SK-N-SH (cell line): ENCODE measurements around the gene TUBGCP3. TPM values are rescaled to one million over a fixed set of nuclear protein-coding genes. Genes with fewer than 3 reads are reported as not detected.

Source experiments
- CTCF ChIA-PET: fragments of 300-600, 350-600 bp; formaldehyde crosslinking; extraction: SDS; loops from one replicate; lab custom pipeline; 2021; lab: Yijun Ruan, JAX
- POLR2A ChIA-PET: fragments of 350-600 bp; sonication (Branson Sonifier 250); formaldehyde crosslinking; extraction: SDS; loops from one replicate; lab custom pipeline; 2020; ENCODE audit warnings: antibody characterized with exemption, inconsistent platforms; lab: Yijun Ruan, JAX
- DNase-seq: peaks from one replicate; pipeline ENCODE4 v3.0.0; 2012
- H2AFZ ChIP-seq: fragments of 200-600 bp; sonication (generic); 2 replicates; pipeline ENCODE4 v1.8.1; 2016; ENCODE audit warnings: antibody characterized with exemption, mild to moderate bottlenecking, low read depth
- H3F3A ChIP-seq: fragments of 200-600 bp; sonication (generic); replicated peaks from 2 replicates; pipeline ENCODE3; 2016; ENCODE audit warnings: antibody characterized with exemption, mild to moderate bottlenecking; ENCODE audit not compliant: insufficient read depth
- H3K27ac ChIP-seq, 2 experiments: fragments of 200-500 bp in 1 of 2; fragments of 200-600 bp in 1 of 2; sonication (Bioruptor generic) in 1 of 2; sonication (generic), shearing (Covaris generic) in 1 of 2; 2 replicates each; pipeline versions ENCODE4 v1.5.1 to v1.6.1; 2014 to 2016; ENCODE audit warnings: low read depth in 2 of 2, inconsistent platforms in 1 of 2, low read length in 1 of 2, mild to moderate bottlenecking in 1 of 2, mixed read lengths in 1 of 2
- H3K27me3 ChIP-seq: fragments of 200-600 bp; sonication (generic), shearing (Covaris generic); 2 replicates; pipeline ENCODE4 v1.6.1; 2016; ENCODE audit warnings: mixed run types; ENCODE audit not compliant: insufficient read depth
- H3K36me3 ChIP-seq, 2 experiments: fragments of 200-500 bp in 1 of 2; fragments of 200-600 bp in 1 of 2; sonication (Bioruptor generic) in 1 of 2; sonication (generic) in 1 of 2; replicated peaks in 1 of 2; 2 replicates each; pipeline versions ENCODE3 to v1.5.1; 2014 to 2016; ENCODE audit warnings: low read length in 1 of 2, mild to moderate bottlenecking in 1 of 2; ENCODE audit not compliant: insufficient read depth in 2 of 2, control insufficient read depth in 1 of 2
- H3K4me1 ChIP-seq, 2 experiments: fragments of 200-500 bp in 1 of 2; fragments of 200-600 bp in 1 of 2; sonication (Bioruptor generic) in 1 of 2; sonication (generic), shearing (Covaris generic) in 1 of 2; 2 replicates each; pipeline versions ENCODE4 v1.5.1 to v1.6.1; 2014 to 2016; ENCODE audit warnings: low read depth in 1 of 2, low read length in 1 of 2, mixed run types in 1 of 2; ENCODE audit not compliant: insufficient read depth in 2 of 2, control insufficient read depth in 1 of 2
- H3K4me2 ChIP-seq: fragments of 200-600 bp; sonication (generic), shearing (Covaris generic); 2 replicates; pipeline ENCODE4 v1.6.1; 2017; ENCODE audit warnings: mixed run types
- H3K4me3 ChIP-seq, 2 experiments: fragments of 200-500 bp in 1 of 2; fragments of 200-600 bp in 1 of 2; sonication (Bioruptor generic) in 1 of 2; sonication (generic), shearing (Covaris generic) in 1 of 2; 2 replicates each; pipeline versions ENCODE4 v1.5.1 to v1.8.1; 2014 to 2016; ENCODE audit warnings: low read depth in 2 of 2, inconsistent platforms in 1 of 2, low read length in 1 of 2, mild to moderate bottlenecking in 1 of 2, mixed read lengths in 1 of 2, moderate library complexity in 1 of 2
- H3K79me2 ChIP-seq: fragments of 200-600 bp; sonication (generic); 2 replicates; pipeline ENCODE4 v1.8.1; 2017; ENCODE audit warnings: mild to moderate bottlenecking; ENCODE audit not compliant: insufficient read depth
- H3K9ac ChIP-seq: fragments of 200-600 bp; sonication (generic); 2 replicates; pipeline ENCODE4 v1.6.1; 2017; ENCODE audit warnings: mixed run types
- H3K9me2 ChIP-seq: fragments of 200-600 bp; sonication (generic); 2 replicates; pipeline ENCODE4 v1.6.1; 2017; ENCODE audit warnings: mixed run types
- H3K9me3 ChIP-seq: fragments of 200-600 bp; sonication (generic); 2 replicates; pipeline ENCODE4 v1.6.1; 2017; ENCODE audit warnings: mixed run types, mild to moderate bottlenecking, moderate library complexity
- H4K20me1 ChIP-seq: fragments of 200-600 bp; sonication (generic); 2 replicates; pipeline ENCODE4 v1.6.1; 2017; ENCODE audit warnings: mild to moderate bottlenecking, mixed run types; ENCODE audit not compliant: insufficient read depth
- CHD2 ChIP-seq: fragments of 150-350 bp; IDR thresholded peaks from 2 replicates; pipeline ENCODE4 v1.6.1; 2018; ENCODE audit warnings: low read length; ENCODE audit not compliant: partially characterized antibody
- GABPA ChIP-seq: IDR thresholded peaks from 2 replicates; pipeline ENCODE4 v1.4.0; 2012; ENCODE audit warnings: low read depth, mild to moderate bottlenecking
- GATA2 ChIP-seq: sonication (generic); formaldehyde crosslinking; IDR thresholded peaks from 2 replicates; pipeline ENCODE4 v1.5.0; 2020; ENCODE audit warnings: mild to moderate bottlenecking, missing genetic modification reagents
- IRF3 ChIP-seq: fragments of 150-350 bp; IDR thresholded peaks from 2 replicates; pipeline ENCODE4 v1.6.1; 2016; ENCODE audit warnings: mild to moderate bottlenecking, low read depth, low read length
- PBX3 ChIP-seq: IDR thresholded peaks from 2 replicates; pipeline ENCODE4; 2012
- POLR2AphosphoS5 ChIP-seq: IDR thresholded peaks from 2 replicates; pipeline ENCODE4 v1.6.1; 2012; ENCODE audit warnings: low read depth, low read length
- RAD21 ChIP-seq: IDR thresholded peaks from 2 replicates; pipeline ENCODE4 v1.6.1; 2012; ENCODE audit warnings: mild to moderate bottlenecking, low read length
- RXRA ChIP-seq: IDR thresholded peaks from 2 replicates; pipeline ENCODE4 v1.4.0; 2012; ENCODE audit warnings: low read depth, mild to moderate bottlenecking, borderline replicate concordance
- SIN3A ChIP-seq: IDR thresholded peaks from 2 replicates; pipeline ENCODE4 v1.6.1; 2012; ENCODE audit warnings: low read depth, mild to moderate bottlenecking, low read length, moderate library complexity, borderline replicate concordance
- SMC3 ChIP-seq: IDR thresholded peaks from 2 replicates; pipeline ENCODE4 v1.6.1; 2012; ENCODE audit warnings: low read depth, low read length, improper control_type of control experiment
- TCF12 ChIP-seq: IDR thresholded peaks from 2 replicates; pipeline ENCODE4 v1.4.0; 2012
- USF1 ChIP-seq: IDR thresholded peaks from 2 replicates; pipeline ENCODE4 v1.4.0; 2012; ENCODE audit warnings: low read depth, borderline replicate concordance
- YY1 ChIP-seq: IDR thresholded peaks from 2 replicates; pipeline ENCODE4 v1.4.0; 2012; ENCODE audit warnings: low read depth, mild to moderate bottlenecking
- WGBS: methylation state at CpG from one replicate; pipeline ENCODE4 v1.1.6; 2017; ENCODE audit warnings: low lambda C conversion rate; 5-methylcytosine and 5-hydroxymethylcytosine counted together
- polyA plus RNA-seq, 3 experiments: library from polyadenylated mRNA; depleted of rRNA; stranded (reverse); fragments of >200 nt; gene quantifications; 2 replicates each; pipeline ENCODE4 v1.2.3, GENCODE V29; 2012

The TUBGCP3 gene
- polyA plus RNA-seq, 1 of the 3 experiments (the other 2 are of a cell fraction) = 16.8 TPM

GRCh38 chr13:112615391-112615790, 27.4 kb upstream of the TUBGCP3 start:
- H3K36me3 ChIP-seq = no peaks in the 10 kb centered on the region
- peaks cover 10% of the 10 kb centered on the region; the same call in 1 of the 2 replicates for H3K27me3 ChIP-seq
- H3K79me2 ChIP-seq = no peaks in the 10 kb centered on the region
- no peaks in the 10 kb centered on the region for H4K20me1 ChIP-seq
- H3K9me3 ChIP-seq = no peaks in the 10 kb centered on the region
- H3K4me3 ChIP-seq = no peak overlapping the region
- no peak overlapping the region for H3K27ac ChIP-seq
- H3K9me2 ChIP-seq = no peaks in the 10 kb centered on the region
- H3K4me2 ChIP-seq = no peak overlapping the region
- no peaks in the 10 kb centered on the region for H3K4me1 ChIP-seq
- 34% methylated on average over 5 of the region's 8 CpGs for WGBS
- TF ChIP-seq SIN3A = no peak
- TF ChIP-seq RAD21 = no peak
- TF ChIP-seq, all 33 proteins: peak for 0
- Histone ChIP-seq H2AFZ (no peak overlapping the region), H3F3A (no peaks in the 10 kb centered on the region), H3K9ac (no peak overlapping the region)
- ChIA-PET POLR2A (no interaction called here), CTCF (interaction anchor here (0.9 to 2.7 kb wide), 5 partner anchors 9 to 259 kb away, joined by 3 to 16 read pairs (median 3); no protein-coding TSS in a partner anchor)
- no peak for DNase-seq

- ChIA-PET CTCF (interaction anchor here (0.9 to 2.7 kb wide), 3 partner anchors 9 to 259 kb away, joined by 3 to 16 read pairs (median 7); no protein-coding TSS in a partner anchor), POLR2A (no interaction called here)
- H3F3A ChIP-seq = no peaks in the 10 kb centered on the region
- H3K36me3 ChIP-seq = no peaks in the 10 kb centered on the region
- H3K4me2 ChIP-seq = no peak overlapping the region
- H4K20me1 ChIP-seq = no peaks in the 10 kb centered on the region
- no peak overlapping the region for H3K9ac ChIP-seq
- H3K9me3 ChIP-seq = no peaks in the 10 kb centered on the region
- WGBS = 53% methylated on average over 7 of the region's 7 CpGs
- no peak for TF ChIP-seq TCF12
- no peak for TF ChIP-seq GABPA
- no peak for TF ChIP-seq POLR2AphosphoS5
- no peak for TF ChIP-seq GATA2
- TF ChIP-seq CHD2 = no peak
- TF ChIP-seq PBX3 = no peak
- TF ChIP-seq USF1 = no peak
- H3K27ac ChIP-seq = no peak overlapping the region
- DNase-seq = no peak
- H3K27me3 ChIP-seq = peaks cover 10% of the 10 kb centered on the region; the same call in 1 of the 2 replicates
- no peaks in the 10 kb centered on the region for H3K4me1 ChIP-seq
- H3K9me2 ChIP-seq = no peaks in the 10 kb centered on the region
- H3K79me2 ChIP-seq = no peaks in the 10 kb centered on the region
- no peak overlapping the region for H3K4me3 ChIP-seq
- no peak overlapping the region for H2AFZ ChIP-seq
Measured at GRCh38 chr13:112614835-112615234, 26.9 kb upstream of the TUBGCP3 start.

GRCh38 chr13:112608212-112608611, 20.3 kb upstream of the TUBGCP3 start:
- TF ChIP-seq IRF3 (no peak), YY1 (no peak), RXRA (no peak), PBX3 (no peak), SMC3 (no peak), CHD2 (no peak), RAD21 (no peak), GATA2 (no peak)
- TF ChIP-seq, all 33 proteins: peak for 0
- CTCF ChIA-PET = interaction anchor here (0.7 to 2.3 kb wide), 6 partner anchors 30 to 1134 kb away, joined by 3 to 7 read pairs (median 3); no protein-coding TSS in a partner anchor

More at GRCh38 chr13:112608212-112608611, 20.3 kb upstream of the TUBGCP3 start:
- no peaks in the 10 kb centered on the region for H4K20me1 ChIP-seq
- H3K36me3 ChIP-seq = no peaks in the 10 kb centered on the region
- 85% methylated on average over 2 of the region's 2 CpGs for WGBS
- H3K27me3 ChIP-seq = no peaks in the 10 kb centered on the region; the same call in 1 of the 2 replicates
- no peaks in the 10 kb centered on the region for H3K9me3 ChIP-seq
- POLR2A ChIA-PET = no interaction called here
- H3K79me2 ChIP-seq = no peaks in the 10 kb centered on the region
- no peak overlapping the region for H2AFZ ChIP-seq
- H3K4me1 ChIP-seq = no peaks in the 10 kb centered on the region; a peak in 1 of 4 replicates
- H3K4me3 ChIP-seq = no peak overlapping the region
- no peaks in the 10 kb centered on the region for H3F3A ChIP-seq
- no peak overlapping the region for H3K9ac ChIP-seq
- no peaks in the 10 kb centered on the region for H3K9me2 ChIP-seq
- no peak overlapping the region for H3K4me2 ChIP-seq
- no peak for DNase-seq
- H3K27ac ChIP-seq = no peak overlapping the region
